ACHN (cell line): ENCODE measurements around the gene ZBTB17.
"Not testable (repeated sequence)": the region's sequence is repeated elsewhere in the genome, so short reads cannot be mapped to it uniquely, and the experiment has no call there.

Source experiments
- DNase-seq: peaks from one replicate; pipeline ENCODE4 v3.0.0-alpha.2; 2015
- in situ Hi-C: cut with HindIII; loops from 2 replicates; pipeline ENCODE4 v1.10.0; 2017; ENCODE audit warnings: low sequenced_read_pairs, low pct_ligation_motif_present, low pct_unique_long_range_greater_than_20kb

The ZBTB17 gene

DNA sequence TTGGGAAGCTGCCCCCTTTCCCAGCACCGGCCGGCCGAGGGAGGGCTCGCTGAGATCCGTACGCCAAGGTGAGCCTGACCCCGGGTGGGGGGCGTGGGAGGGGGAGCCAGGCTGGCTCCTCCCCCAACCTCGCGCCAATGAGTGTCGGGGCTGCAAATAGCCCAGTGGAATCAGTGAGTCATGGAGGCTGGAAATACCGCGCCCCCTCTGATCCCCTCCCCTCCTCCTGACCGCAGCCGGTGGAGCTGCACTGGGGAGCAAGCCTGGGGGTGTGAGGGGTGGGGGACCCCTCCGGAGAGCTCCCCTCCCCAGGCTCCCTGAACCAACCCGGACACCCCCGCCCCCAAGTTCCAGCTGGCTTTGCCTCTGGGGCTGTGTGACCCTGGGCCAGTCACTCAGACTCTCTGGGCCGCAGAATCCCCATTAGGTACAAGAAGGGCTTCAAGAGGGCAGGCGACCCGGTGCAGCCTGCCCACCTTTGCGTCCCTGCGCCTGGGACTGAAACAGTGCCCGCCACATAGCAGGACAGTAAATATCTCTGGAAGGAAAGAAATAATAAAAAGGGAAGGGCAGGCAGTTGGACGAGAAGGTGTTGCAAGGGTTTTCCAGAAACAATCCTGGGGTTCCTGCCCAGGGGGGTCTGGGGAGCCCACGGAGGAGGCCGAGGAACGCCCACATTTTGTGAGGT is 37.5 kb upstream of the ZBTB17 start:
- in situ Hi-C loops = no loop called here
- peak; percentile 64 for DNase-seq

DNA sequence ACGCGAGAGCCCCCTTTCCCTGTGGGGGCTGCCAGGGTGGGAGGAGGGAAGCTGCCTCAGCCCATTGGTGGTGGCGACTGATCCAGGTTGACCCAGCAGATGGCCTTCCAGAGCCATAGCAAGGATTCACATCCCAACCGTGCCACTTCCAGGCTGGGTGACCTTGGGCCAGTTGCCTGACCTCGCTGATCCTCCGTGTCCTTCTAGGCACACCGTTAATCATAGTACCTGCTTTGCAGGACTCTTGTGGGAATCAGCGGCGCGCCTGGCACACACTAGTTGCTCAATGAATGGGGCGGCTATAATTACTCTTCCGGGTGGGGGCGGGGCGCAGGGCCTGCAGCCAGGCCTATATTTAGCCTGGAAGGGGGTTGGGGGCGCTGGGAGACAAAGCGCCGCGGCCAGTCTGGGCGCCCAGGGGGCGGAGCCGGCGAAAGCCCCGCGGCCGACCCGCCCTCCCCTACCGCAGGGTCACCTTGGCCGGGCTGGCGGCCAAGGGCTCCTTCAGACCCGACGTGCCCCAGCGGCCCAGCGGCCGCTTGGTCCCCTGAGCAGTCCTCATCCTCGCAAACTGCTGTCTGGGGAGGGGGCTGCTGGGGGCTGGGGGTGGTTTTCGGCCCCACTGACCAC is 36.8 kb upstream of the ZBTB17 start:
- peak; percentile 48 for DNase-seq
- in situ Hi-C loops = no loop called here

DNA sequence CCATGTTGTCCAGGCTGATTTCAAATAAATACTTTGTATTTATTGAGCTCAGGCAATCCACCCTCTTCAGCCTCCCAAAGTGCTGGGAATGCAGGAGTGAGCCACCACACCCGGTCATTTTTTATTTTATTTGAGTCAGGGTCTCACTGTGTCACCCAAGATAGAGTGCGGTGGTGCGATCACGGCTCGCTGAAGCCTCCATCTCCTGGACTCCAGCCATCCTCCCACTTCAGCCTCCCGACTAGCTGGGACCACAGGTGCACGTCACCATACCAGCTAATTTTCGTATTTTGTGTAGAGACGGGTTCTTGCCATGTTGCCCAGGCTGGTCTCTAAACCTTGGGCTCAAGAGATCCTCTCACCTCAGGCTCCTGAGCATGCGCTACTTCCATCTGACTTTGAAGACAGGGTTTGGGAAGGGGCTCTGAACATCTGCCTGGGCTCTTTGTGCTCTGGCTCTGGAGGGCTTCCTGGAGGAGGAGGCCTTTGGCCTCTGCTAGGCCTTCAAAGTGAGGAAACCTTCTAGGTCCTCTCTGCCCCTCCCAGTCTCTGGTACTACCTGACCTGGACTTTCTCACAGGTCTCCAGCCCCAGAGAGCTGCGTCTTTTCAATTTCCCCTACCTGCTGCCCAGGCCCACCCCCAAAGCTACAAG is 36.2 kb upstream of the ZBTB17 start:
- DNase-seq = no peak
- in situ Hi-C loops = no loop called here

DNA sequence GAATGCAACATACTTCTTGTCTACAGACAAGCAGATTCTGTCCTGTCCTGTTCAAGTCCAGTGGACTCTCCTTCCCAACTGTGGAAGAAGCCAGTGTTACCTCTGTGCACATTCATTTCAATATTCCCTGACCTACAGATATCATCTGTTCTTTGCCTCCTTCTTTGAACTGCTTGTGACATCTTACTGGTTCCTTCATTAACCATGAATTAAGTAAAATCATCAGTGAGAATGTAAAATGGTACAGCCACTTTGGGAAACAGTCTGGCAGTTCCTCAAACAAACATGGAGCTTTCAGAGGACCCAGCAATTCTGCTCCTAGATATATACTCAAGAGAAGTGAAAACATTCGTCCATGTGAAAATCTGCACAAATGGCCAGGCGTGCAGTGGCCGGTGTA is 34.9 kb upstream of the ZBTB17 start:
- DNase-seq = no peak
- in situ Hi-C loops = no loop called here

DNA sequence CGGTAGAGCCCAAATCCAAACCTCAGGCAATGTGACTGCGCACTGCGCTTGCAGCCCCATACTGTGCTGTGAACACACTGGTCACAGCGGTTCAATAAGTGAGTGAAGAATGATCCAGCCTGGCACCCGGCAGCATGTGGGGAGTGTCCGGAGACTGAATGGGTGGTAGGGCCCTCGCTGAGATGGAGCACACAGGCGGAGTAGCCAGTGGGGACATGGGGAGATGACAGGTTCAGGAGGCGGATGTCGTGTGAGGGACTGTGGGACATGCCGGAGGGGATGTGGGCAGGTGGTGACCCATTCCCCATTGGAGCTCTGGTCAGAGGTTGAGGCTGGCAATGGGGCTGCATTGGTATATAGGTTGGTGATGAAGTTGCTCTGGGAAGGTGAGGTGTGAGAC is 33.8 kb upstream of the ZBTB17 start:
- in situ Hi-C loops = no loop called here
- DNase-seq = no peak

DNA sequence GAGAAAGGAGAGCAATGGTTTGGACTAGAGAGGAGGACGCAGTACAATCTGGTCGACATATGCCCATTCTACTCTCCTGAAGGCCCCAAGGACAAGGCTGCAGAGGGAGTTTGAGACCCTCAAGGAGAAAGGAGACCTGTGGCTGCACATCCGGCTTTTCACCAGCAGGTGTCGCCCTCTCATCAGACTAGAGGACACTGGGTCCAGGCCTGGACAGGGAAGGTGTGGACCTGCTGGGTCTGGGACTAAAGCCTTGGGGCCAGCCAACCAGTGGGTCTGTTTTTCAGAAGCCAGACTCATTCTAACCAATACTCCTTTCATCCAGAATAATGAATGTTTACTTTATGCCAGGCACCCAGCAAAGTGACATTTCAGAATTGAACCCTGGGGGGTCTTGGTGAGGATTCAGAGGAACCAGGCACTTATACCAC is 33.1 kb upstream of the ZBTB17 start:
- in situ Hi-C loops = no loop called here
- peak; percentile 71 for DNase-seq

DNA sequence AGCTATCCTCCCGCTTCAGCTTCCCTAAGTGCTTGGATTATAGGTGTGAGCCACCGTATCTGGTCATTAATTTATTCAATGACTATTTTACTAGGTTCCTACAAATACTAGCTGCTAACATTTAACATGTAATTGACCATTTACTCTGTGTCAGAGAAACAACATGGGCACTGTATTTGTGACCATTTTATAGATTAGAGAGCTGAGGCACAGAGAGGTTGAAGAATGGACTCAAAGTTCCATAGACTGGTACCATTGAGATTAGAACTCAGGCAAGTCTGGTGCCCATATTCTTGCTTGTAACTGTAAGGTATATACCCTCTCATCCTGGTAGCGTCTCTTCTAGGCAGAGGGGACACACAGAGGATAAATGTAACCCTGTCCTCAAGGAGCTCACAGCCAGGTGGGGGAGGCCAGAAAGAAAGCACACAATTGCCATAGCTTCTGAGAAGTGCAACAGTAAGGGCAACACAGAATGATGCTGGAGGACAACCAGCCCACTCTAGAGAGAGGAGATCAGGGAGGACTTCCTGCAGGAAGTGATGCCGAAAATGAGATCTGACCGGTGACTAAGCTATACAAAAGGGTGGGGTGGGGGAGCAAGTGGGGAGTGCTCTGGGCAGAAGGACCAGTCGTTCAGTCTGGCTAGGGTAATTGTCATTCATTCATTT is 31.9 kb upstream of the ZBTB17 start:
- DNase-seq = no peak
- in situ Hi-C loops = no loop called here

DNA sequence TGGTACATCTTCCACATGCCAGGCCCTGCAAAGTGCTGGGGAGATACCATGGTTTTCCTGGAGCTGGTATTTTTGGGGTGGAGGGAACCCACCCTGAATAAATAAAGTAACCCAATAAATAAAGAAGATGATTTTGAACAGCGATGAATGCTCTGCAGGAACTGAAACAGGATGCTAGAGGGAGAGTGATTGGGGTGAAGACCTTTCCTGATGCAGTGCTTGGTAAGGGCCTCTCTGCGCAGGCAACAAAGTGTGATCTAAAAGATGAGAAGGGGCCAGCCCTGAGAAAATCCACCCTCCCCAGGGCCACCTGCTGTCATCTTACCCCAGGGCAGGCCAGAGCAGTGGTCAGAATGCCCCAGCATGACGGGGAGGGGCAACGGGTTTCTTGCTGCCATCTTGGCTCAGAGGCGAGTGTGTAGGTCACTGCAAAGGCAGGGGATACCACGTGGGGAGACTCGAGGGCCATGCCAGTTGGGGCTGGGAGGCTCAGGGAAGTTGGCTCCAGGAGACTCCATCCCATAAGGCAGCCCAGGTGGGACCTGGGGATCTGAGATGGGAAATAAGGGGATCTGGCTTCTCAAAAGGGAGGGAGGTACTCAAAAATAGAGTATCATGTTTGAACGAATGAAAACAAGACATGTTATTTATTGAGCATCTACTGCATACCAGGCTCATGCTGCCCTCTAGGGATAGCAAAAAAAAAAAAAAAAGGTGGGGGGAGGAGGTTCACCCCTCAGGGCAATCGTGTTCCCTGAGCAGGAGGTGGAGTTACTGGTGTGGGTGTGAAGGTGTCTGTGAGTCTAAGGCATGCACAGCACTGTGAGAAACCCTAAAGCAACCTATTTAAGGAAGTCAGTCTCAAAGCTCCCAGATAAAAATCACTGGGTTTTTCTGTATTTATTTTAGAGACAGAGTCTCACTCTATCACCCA is 30.9 kb upstream of the ZBTB17 start:
- in situ Hi-C loops = no loop called here
- peak; percentile 7 for DNase-seq

DNA sequence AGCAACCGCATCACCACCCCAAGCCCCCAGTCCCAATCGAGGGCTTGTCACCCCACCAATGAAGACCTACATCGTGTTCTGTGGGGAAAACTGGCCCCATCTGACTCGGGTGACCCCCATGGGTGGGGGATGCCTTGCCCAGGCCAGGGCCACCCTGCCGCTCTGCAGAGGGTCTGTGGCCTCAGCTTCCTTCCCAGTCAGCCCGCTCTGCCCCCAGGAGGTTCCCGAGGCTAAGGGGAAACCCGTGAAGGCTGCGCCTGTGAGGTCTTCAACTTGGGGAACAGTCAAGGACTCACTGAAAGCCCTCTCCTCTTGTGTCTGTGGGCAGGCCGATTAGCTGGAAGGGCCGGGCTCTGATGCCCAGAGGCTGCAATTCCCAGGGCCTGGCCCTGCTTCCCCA is 30.1 kb upstream of the ZBTB17 start:
- DNase-seq = no peak
- in situ Hi-C loops = no loop called here

DNA sequence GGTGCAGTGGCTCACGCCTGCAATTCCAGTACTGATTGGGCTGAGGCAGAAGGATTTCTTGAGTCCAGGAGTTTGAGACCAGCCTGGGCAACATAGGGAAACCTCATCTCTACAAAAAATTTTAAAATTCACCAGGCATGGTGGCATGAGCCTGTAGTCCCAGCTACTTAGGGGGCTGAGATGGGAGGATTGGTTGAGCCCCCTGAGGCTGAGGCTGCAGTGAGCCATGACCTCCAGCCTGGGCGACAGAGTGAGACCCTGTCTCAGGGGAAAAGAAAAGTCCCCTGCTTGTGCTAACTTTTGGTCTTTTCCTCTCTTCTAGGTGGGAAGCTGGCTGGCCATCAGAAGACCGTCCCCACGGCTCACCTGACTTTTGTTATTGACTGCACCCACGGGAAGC is 29.7 kb upstream of the ZBTB17 start:
- no peak for DNase-seq
- in situ Hi-C loops = no loop called here

DNA sequence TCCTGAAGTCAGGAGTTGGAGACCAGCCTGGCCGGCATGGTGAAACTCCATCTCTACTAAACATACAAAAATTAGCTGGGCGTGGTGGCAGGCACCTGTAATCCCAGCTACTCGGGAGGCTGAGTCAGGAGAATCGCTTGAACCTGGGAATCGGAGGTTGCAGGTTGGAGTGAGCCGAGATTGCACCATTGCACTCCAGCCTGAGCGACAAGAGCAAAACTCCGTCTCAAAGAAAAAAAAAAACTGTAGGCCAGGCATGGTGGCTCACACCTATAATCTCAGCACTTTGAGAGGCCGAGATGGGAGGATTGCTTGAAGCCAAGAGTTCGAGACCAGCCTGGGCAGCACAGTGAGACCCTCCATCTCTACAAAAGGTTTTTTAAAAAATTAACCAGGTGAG is 25.4 kb upstream of the ZBTB17 start:
- in situ Hi-C loops, DNase-seq: not testable (repeated sequence)

DNA sequence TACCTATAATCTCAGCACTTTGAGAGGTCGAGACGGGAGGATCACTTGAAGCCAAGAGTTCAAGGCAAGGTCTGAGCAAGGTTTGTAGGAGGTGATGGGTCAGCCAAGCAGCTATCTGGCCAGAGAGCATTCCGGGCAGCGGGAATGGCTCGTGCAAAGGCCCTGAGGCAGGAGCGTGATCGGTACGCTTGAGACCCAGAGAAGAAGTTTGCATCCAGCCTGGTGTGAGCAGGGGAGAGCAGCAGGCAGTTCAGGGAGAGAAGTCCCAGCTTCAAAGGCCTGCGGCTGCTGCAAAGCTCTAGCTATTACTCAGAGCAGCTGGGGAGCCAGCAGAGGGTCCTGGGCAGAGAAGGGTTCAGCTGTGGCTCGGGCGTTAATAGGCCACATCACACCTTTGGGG is 23.0 kb upstream of the ZBTB17 start:
- DNase-seq = no peak
- in situ Hi-C loops = no loop called here

DNA sequence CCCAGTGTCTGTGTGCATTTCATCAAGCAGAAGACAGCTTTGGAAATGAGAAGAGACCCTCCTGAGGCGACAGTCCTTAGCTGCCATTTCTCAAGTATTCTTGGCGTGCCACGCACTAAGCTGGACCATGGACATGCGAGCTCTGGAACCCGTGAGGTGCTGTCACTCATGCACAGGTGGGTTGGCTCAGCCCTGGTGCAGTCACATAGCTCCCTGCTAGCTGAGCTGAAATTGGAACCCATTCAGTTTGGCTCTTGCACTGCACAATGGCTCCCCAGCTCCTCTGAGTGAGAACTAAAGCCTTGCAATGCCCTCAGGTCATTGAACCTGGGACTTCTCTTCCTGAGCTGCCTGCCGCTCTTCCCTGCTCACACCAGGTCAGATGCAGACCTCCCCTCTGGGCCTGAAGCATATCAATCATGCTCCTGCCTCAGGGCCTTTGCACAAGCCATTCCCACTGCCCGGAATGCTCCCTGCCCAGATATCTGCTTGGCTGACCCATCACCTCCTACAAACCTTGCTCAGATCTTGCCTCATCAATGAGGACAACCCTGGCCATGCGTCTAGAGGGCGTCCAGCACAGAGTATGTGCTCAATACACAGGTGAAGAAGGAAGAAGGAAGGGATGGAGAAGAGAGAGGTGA is 21.9 kb upstream of the ZBTB17 start:
- in situ Hi-C loops = no loop called here
- no peak for DNase-seq

DNA sequence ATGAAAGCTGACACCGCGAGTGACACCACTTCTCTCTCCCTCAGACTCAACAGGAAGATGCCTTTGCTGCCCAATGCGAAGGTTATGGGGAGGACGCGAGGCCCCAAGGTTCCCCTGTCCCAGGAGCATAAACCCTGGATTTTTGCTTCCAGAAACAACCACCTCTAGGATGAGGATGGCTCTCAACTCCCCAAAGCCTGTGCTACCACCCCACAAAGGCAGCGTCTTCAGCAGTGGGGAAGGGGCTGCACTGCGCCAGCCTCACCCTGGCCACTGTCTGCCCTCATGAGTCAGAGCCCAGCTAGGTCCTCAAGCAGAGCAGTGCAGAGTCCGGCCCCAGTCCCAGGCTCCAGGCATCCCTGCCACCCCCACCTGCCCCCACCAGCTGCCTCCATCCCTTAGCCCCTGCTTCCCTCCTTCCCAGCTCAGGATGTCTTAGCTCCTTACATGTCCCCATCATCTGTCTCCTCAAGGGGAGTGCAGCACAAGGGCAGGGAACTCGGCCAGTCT is 21.2 kb upstream of the ZBTB17 start:
- in situ Hi-C loops = no loop called here
- no peak for DNase-seq

DNA sequence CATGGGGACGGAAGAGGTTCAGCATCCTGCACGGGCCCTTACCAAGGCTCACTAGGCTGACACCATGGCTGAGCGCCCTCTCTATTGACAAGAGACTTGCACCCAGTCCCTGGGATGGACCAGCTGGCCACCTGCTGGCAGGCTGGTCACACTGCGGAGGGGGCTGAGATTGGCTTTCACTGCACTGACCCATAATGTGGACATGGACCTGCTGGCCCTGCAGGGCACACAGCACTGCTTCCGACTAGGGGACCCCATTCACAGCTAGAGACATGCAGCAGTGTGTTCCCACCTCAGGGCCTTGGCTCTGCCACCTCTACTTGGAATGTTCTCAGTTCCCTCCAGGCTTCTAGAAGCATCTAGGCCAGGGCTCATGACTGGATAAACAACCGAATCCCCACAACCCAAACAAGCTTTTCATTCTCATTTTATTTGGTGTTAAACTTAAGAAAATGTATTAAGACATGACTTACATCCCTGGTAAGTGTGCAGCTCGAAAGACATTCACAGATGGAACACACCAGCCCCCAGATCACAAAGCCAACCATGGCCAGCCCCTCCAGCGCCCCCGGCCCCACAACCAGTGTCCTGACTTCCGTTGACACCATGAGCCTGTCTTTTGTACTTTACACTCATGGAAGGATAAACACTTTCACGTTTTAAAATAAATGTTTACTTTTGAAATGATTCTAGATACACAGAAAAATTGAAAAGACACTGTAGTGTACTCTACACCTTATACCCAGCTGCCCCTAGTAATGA is 18.9 kb upstream of the ZBTB17 start:
- in situ Hi-C loops = no loop called here
- DNase-seq = peak; percentile 55

DNA sequence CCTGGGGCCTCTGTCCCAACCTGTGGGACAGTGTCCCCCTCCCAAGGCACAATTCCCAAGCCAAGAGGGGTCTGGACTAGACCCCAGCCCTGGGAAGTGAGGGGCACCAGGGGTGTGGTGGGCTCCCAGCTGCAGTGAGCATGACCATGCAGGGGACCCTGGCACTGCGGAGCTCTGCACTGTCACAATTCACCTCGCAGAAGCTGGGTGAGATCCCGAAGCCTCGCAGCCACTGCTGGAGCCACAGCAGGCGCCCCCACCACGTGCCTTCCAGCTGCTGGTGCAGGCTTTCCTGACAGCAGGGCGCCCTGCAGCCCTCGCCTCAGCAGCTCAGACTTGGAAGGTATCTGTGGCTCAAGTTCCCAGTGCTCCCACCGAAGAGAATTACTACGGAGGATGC is 18.2 kb upstream of the ZBTB17 start:
- no peak for DNase-seq
- in situ Hi-C loops = no loop called here

DNA sequence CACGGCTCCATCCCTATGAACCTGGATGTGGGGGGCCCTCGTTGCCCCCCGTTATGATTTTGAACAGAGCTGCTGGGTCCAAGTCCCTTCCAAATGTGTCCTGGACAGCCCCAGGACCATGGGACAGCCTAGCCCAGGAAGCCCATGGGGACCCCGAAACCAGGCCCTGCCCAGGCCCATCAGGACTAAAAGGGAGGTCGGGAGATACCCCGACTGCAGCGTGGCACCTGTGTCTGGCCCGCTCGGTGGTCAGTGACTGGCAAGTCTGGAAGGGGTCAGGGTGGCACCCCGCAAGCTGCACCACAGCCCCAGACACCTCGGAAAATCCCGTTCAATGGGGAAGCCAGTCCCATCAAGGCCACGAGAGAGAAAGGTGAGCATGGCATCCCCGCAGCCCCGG is 17.8 kb upstream of the ZBTB17 start:
- in situ Hi-C loops = no loop called here
- no peak for DNase-seq
